Activated T-cell treated with anti-CD3 and anti-CD28 coated beads for 24 hours (primary cell): ENCODE measurements around the gene BANK1.

ENCODE experiments used
- DNase-seq: peaks from one replicate; pipeline ENCODE4 v3.0.0-alpha.2; 2020; ENCODE audit warnings: low read depth

BANK1 gene

GRCh38 chr4:101961144-101961543, 170.6 kb downstream of the BANK1 start:
- no peak for DNase-seq

GRCh38 chr4:101967697-101968346, 177.3 kb downstream of the BANK1 start:
- DNase-seq: no peak

- DNase-seq: no peak
Measured at GRCh38 chr4:101968364-101968763, 177.8 kb downstream of the BANK1 start.

- no peak for DNase-seq
Measured at GRCh38 chr4:101969965-101970364, 179.4 kb downstream of the BANK1 start.

GRCh38 chr4:101970547-101971155, 180.1 kb downstream of the BANK1 start:
- DNase-seq: no peak

- no peak for DNase-seq
Measured at GRCh38 chr4:101972791-101973190, 182.3 kb downstream of the BANK1 start.

GRCh38 chr4:101973361-101973760, 182.8 kb downstream of the BANK1 start:
- no peak for DNase-seq

- no peak for DNase-seq
Measured at GRCh38 chr4:101977076-101977475, 186.5 kb downstream of the BANK1 start.

GRCh38 chr4:101981756-101982155, 191.2 kb downstream of the BANK1 start:
- DNase-seq: no peak

GRCh38 chr4:101983835-101984234, 193.3 kb downstream of the BANK1 start:
- DNase-seq: no peak

GRCh38 chr4:101987623-101988243, 197.2 kb downstream of the BANK1 start:
- no peak for DNase-seq

- no peak for DNase-seq
Measured at GRCh38 chr4:101989551-101989950, 199.0 kb downstream of the BANK1 start.

GRCh38 chr4:101992446-101992845, 201.9 kb downstream of the BANK1 start:
- no peak for DNase-seq

- DNase-seq: no peak
Measured at GRCh38 chr4:101993002-101993841, 202.7 kb downstream of the BANK1 start.

- no peak for DNase-seq
Measured at GRCh38 chr4:101993842-101994775, 203.6 kb downstream of the BANK1 start.

- no peak for DNase-seq
Measured at GRCh38 chr4:102007959-102008425, 217.5 kb downstream of the BANK1 start.

- no peak for DNase-seq
Measured at GRCh38 chr4:102008711-102009110, 218.2 kb downstream of the BANK1 start.

GRCh38 chr4:102022343-102022742, 231.8 kb downstream of the BANK1 start:
- no peak for DNase-seq

- DNase-seq: no peak
Measured at GRCh38 chr4:102027961-102028360, 237.4 kb downstream of the BANK1 start.

- no peak for DNase-seq
Measured at GRCh38 chr4:102031406-102031805, 240.9 kb downstream of the BANK1 start.

- DNase-seq: no peak
Measured at GRCh38 chr4:102036016-102036415, 245.5 kb downstream of the BANK1 start.
